GF-D8 (cell line): ENCODE data around the gene PGA3.
"Not testable (repeated sequence)": the region's sequence is repeated elsewhere in the genome, so short reads cannot be mapped to it uniquely, and the experiment has no call there.

Experiments used
- DNase-seq: peaks from one replicate; lab custom pipeline; 2025; lab: John Stamatoyannopoulos, UW

PGA3 gene

GRCh38 chr11:61210629-61211028, 7.3 kb downstream of the PGA3 start:
- DNase-seq, result not testable (repeated sequence)

GRCh38 chr11:61211327-61211952, 8.1 kb downstream of the PGA3 start:
- DNase-seq, result not testable (repeated sequence)

- DNase-seq, result not testable (repeated sequence)
Observed at GRCh38 chr11:61212202-61212601, 8.9 kb downstream of the PGA3 start.

GRCh38 chr11:61213711-61214324, 10.5 kb downstream of the PGA3 start:
- not testable (repeated sequence) for DNase-seq

- DNase-seq, result not testable (repeated sequence)
Observed at GRCh38 chr11:61218306-61218705, 15.0 kb downstream of the PGA3 start.

- not testable (repeated sequence) for DNase-seq
Observed at GRCh38 chr11:61219016-61219415, 15.7 kb downstream of the PGA3 start.

GRCh38 chr11:61222047-61222446, 18.7 kb downstream of the PGA3 start, which contains the start of gene PGA4:
PGA4 (plus strand) TSS chr11:61222347; CDS start chr11:61222401, 54 bp downstream.
- DNase-seq, result not testable (repeated sequence)

- not testable (repeated sequence) for DNase-seq
Observed at GRCh38 chr11:61222692-61223091, 19.4 kb downstream of the PGA3 start.

GRCh38 chr11:61226457-61227137, 23.3 kb downstream of the PGA3 start:
- DNase-seq, result not testable (repeated sequence)

GRCh38 chr11:61229458-61229857, 26.1 kb downstream of the PGA3 start:
- DNase-seq, result not testable (repeated sequence)

GRCh38 chr11:61231033-61231432, 27.7 kb downstream of the PGA3 start:
- DNase-seq, result not testable (repeated sequence)

GRCh38 chr11:61231585-61231984, 28.3 kb downstream of the PGA3 start:
- DNase-seq, result not testable (repeated sequence)

GRCh38 chr11:61232548-61233145, 29.3 kb downstream of the PGA3 start:
- DNase-seq, result not testable (repeated sequence)

GRCh38 chr11:61237130-61237529, 33.8 kb downstream of the PGA3 start:
- DNase-seq, result not testable (repeated sequence)

- not testable (repeated sequence) for DNase-seq
Observed at GRCh38 chr11:61240288-61240687, 37.0 kb downstream of the PGA3 start.

- DNase-seq, result not testable (repeated sequence)
Observed at GRCh38 chr11:61240875-61241274, 37.6 kb downstream of the PGA3 start, which contains the start of gene PGA5. PGA5 (plus strand) TSS chr11:61241175; CDS start chr11:61241227, 52 bp downstream.

- DNase-seq, result not testable (repeated sequence)
Observed at GRCh38 chr11:61241526-61241925, 38.2 kb downstream of the PGA3 start.

GRCh38 chr11:61245284-61245964, 42.1 kb downstream of the PGA3 start:
- not testable (repeated sequence) for DNase-seq

- not testable (repeated sequence) for DNase-seq
Observed at GRCh38 chr11:61248071-61248470, 44.8 kb downstream of the PGA3 start.

- DNase-seq, result not testable (repeated sequence)
Observed at GRCh38 chr11:61249201-61249600, 45.9 kb downstream of the PGA3 start.
